ENCODE results near the gene EIF3C.
"Not testable (repeated sequence)": the region's sequence is repeated elsewhere in the genome, so short reads cannot be mapped to it uniquely, and the experiment has no call there.

The EIF3C gene

GRCh38 chr16:28711220-28712083 lies at the start of gene EIF3C:
TSS of gene EIF3C (plus strand) at chr16:28711464. CDS start at chr16:28711687, 223 bp downstream.
- CTCF ChIA-PET; H3K27ac ChIP-seq; DNase-seq (ENCODE audit: low spot score); POLR2A ChIA-PET (ENCODE audit: low non-redundant PET): not testable (repeated sequence)

- CTCF ChIA-PET; H3K27ac ChIP-seq; DNase-seq (ENCODE audit: low spot score); POLR2A ChIA-PET (ENCODE audit: low non-redundant PET): not testable (repeated sequence)
Observed at GRCh38 chr16:28666264-28666663, 45.0 kb upstream of the EIF3C start.

- POLR2A ChIA-PET (ENCODE audit: low non-redundant PET); DNase-seq (ENCODE audit: low spot score); CTCF ChIA-PET; H3K27ac ChIP-seq: not testable (repeated sequence)
Observed at GRCh38 chr16:28667480-28667879, 43.8 kb upstream of the EIF3C start.

- CTCF ChIA-PET; H3K27ac ChIP-seq; POLR2A ChIA-PET (ENCODE audit: low non-redundant PET); DNase-seq (ENCODE audit: low spot score): not testable (repeated sequence)
Observed at GRCh38 chr16:28668199-28668598, 43.1 kb upstream of the EIF3C start.

- CTCF ChIA-PET; DNase-seq (ENCODE audit: low spot score); H3K27ac ChIP-seq; POLR2A ChIA-PET (ENCODE audit: low non-redundant PET): not testable (repeated sequence)
Observed at GRCh38 chr16:28688327-28688952, 22.8 kb upstream of the EIF3C start.

- POLR2A ChIA-PET (ENCODE audit: low non-redundant PET); DNase-seq (ENCODE audit: low spot score); CTCF ChIA-PET: not testable (repeated sequence)
Observed at GRCh38 chr16:28689425-28689824, 21.8 kb upstream of the EIF3C start.

GRCh38 chr16:28691722-28692121 lies 19.5 kb upstream of the EIF3C start:
- H3K27ac ChIP-seq; CTCF ChIA-PET; POLR2A ChIA-PET (ENCODE audit: low non-redundant PET); DNase-seq (ENCODE audit: low spot score): not testable (repeated sequence)

More at GRCh38 chr16:28689425-28689824, 21.8 kb upstream of the EIF3C start:
- H3K27ac ChIP-seq = not testable (repeated sequence)

- H3K27ac ChIP-seq; DNase-seq (ENCODE audit: low spot score); POLR2A ChIA-PET (ENCODE audit: low non-redundant PET); CTCF ChIA-PET: not testable (repeated sequence)
Observed at GRCh38 chr16:28693257-28693950, 17.9 kb upstream of the EIF3C start.

- DNase-seq (ENCODE audit: low spot score); H3K27ac ChIP-seq; CTCF ChIA-PET; POLR2A ChIA-PET (ENCODE audit: low non-redundant PET): not testable (repeated sequence)
Observed at GRCh38 chr16:28699792-28700191, 11.5 kb upstream of the EIF3C start.

GRCh38 chr16:28700349-28700748 lies 10.9 kb upstream of the EIF3C start:
- DNase-seq (ENCODE audit: low spot score); CTCF ChIA-PET; POLR2A ChIA-PET (ENCODE audit: low non-redundant PET): not testable (repeated sequence)

GRCh38 chr16:28701384-28701783 lies 9.9 kb upstream of the EIF3C start:
- POLR2A ChIA-PET (ENCODE audit: low non-redundant PET); H3K27ac ChIP-seq; DNase-seq (ENCODE audit: low spot score); CTCF ChIA-PET: not testable (repeated sequence)

More at GRCh38 chr16:28700349-28700748, 10.9 kb upstream of the EIF3C start:
- H3K27ac ChIP-seq = not testable (repeated sequence)

GRCh38 chr16:28704246-28704645 lies 7.0 kb upstream of the EIF3C start:
- CTCF ChIA-PET = not testable (repeated sequence)

GRCh38 chr16:28722852-28723650 lies 11.8 kb downstream of the EIF3C start:
- POLR2A ChIA-PET (ENCODE audit: low non-redundant PET); CTCF ChIA-PET; DNase-seq (ENCODE audit: low spot score); H3K27ac ChIP-seq: not testable (repeated sequence)

More at GRCh38 chr16:28704246-28704645, 7.0 kb upstream of the EIF3C start:
- H3K27ac ChIP-seq; POLR2A ChIA-PET (ENCODE audit: low non-redundant PET); DNase-seq (ENCODE audit: low spot score): not testable (repeated sequence)

- H3K27ac ChIP-seq; DNase-seq (ENCODE audit: low spot score); POLR2A ChIA-PET (ENCODE audit: low non-redundant PET); CTCF ChIA-PET: not testable (repeated sequence)
Observed at GRCh38 chr16:28731253-28731652, 20.0 kb downstream of the EIF3C start.

GRCh38 chr16:28732455-28733124 lies 21.3 kb downstream of the EIF3C start:
- DNase-seq (ENCODE audit: low spot score); POLR2A ChIA-PET (ENCODE audit: low non-redundant PET); H3K27ac ChIP-seq; CTCF ChIA-PET: not testable (repeated sequence)

- H3K27ac ChIP-seq; DNase-seq (ENCODE audit: low spot score); CTCF ChIA-PET; POLR2A ChIA-PET (ENCODE audit: low non-redundant PET): not testable (repeated sequence)
Observed at GRCh38 chr16:28739787-28740186, 28.5 kb downstream of the EIF3C start.

Measured in RWPE1 (cell line).